GM18526 (cell line): ENCODE measurements around the gene KCNQ1.

Experiments
- POLR2A ChIP-seq: IDR thresholded peaks from 3 replicates; pipeline ENCODE4 v1.6.1; 2011; ENCODE audit not compliant: insufficient read length; ENCODE audit errors: extremely low read depth

The KCNQ1 gene

DNA sequence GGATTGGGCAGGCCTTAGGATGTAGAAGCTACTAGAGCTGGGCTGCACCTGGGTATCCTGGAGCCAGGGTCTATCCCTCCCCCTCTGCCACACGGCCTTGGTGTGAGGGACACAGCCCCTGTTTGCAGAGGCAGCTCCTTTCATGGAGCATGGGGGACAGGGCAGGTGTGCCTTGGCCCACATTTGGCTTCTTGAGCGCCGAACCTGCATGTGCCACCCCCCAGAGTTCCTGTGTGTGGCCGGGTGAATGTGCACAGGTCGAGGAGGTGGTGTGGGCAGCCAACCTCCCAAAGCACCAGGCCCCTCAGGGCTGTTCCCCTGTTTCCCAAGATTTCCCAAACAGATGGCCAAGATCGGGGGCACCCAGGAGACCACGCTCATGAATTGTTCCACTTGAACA, 262.9 kb downstream of the KCNQ1 start:
- TF ChIP-seq POLR2A = no peak

DNA sequence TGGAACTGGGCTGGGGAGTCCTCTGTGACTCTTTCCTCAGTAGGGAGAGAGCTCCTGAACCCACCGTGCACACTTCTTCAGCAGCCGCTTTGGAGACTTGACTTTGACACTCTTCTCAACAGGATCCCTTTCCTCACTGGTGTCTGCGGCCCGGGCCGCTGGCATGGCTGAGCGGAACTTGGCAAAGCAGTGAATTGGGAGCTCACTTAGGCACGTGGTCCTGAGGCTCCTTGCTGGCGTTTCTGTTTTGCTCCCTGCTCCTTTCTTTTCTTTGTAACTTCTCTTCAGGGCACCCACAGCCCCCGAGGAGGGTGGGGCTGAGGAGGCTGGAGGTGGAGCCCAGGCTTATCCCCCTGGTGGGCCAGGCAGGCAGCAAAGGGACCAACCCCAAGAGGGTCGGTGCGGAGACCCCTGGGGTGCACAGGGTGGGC, 263.4 kb downstream of the KCNQ1 start:
- no peak for TF ChIP-seq POLR2A

DNA sequence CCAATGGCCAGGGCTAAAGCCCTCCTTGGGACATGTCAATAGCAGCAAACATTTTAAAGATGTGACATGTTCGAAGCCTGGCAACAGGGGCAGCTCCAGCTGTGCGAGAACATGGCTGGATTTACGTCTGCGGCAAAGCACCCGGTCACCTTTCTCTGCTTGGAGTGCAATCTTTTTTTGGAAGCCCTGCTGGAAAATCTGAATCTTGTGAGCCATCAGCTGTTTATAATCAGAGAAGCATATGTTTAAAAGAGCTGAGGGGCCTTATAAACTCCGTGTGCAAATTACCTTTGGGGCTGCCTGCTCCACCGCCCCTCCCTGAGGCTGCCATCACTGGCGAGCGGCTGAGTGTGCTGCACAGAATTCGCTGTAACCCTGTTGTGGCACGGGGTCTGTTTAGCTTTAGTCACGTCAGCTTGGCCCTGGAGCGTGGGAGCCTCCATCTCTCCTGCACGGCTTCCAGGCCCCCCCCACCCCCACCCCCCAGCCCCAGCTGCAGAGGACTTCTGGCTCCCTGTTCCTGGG, 264.0 kb downstream of the KCNQ1 start:
- TF ChIP-seq POLR2A = no peak

DNA sequence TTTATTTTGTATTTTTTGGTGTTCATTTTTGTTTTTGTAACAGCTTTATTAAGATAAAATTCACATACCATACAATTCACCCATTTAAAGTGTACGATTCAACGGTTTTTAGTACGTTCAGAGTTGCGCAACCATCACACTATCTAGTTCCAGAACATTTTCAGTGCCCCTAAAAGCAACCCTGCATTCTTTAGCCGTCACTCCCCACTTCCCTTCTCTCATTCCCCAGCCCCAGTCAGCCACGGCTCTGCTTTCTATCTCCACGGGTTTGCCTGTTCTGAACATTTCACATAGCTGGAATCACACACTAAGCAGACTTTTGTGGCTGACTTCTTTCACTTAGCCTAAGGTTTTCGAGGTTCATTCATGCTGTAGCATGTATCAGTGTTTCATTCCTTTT, 264.6 kb downstream of the KCNQ1 start:
- TF ChIP-seq POLR2A = no peak

DNA sequence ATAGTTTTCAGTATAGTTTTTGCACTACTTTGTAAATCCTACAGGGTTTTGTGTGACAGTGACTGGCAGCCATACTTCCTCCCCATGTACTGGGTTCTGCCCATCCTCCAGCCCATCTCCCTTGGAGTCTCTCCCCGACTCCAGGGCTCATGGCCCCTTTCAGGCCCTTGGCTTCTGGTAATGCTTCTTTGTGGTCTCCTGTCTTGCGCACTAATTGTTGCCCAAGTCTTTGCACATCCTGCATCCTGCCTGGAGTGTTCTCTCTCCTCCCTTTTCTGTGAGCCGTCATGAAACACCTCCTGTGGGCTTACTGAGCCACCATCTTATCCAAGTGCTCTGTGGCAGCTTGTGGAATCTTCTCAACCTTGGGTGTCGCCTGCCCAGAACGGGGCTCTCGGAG, 266.4 kb downstream of the KCNQ1 start:
- no peak for TF ChIP-seq POLR2A

DNA sequence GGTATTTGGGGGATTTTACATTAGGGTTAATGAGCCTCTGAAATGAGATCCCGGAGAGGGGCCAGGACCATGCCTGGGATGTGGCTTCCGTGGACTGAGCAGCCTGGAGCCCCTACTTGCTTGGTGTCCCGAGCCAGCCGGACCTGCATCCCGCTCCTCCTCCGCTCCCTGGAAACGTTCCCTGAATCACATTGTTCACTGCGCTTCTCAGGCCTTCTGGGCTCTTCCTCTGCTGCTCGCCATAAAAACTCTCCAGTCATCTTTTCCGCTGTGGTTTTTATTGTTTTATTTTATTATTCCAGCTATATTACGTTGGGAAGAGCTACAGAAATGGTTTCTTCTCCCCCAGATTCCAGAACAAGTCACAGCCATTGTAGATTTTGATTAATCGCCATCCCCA, 268.3 kb downstream of the KCNQ1 start:
- TF ChIP-seq POLR2A = no peak

DNA sequence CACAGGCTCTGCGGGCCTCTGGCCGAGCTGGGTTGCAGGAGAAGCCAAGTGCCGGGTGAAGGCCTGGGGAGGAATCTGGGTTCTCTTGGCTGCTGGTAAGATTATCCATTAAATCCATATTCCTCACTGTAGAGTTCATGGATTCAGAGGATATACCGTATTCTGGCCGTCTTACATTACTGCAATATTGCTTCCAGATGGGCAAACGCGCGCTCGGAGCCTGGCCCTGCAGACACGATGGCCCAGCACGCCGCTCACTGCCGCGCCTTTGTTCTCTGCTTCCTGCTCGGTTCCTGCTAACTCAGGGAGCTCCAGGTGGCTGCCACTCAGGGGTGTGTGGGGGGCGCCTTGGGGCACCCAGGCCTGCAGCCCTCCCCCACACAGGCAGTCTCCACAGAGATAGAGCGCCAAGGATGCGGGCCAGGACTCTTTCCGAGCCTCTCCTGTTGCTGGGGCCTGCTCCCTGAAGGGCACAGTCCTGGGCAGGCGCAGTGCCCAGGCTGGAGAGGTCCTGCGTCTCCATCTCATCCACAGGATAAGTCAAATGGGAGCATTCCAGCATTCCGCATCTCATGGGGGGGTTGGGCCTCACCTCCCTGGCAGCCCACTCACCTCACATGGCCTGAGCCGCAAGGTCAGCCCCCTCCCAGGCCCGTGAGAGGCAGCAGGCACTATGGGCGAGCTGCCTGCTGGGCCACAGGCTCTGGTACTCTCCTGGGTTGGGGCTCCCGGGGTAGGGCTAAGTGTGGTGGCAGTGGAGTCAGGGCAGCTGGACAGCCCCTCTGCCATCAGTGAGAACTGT, 269.1 kb downstream of the KCNQ1 start:
- TF ChIP-seq POLR2A = no peak

DNA sequence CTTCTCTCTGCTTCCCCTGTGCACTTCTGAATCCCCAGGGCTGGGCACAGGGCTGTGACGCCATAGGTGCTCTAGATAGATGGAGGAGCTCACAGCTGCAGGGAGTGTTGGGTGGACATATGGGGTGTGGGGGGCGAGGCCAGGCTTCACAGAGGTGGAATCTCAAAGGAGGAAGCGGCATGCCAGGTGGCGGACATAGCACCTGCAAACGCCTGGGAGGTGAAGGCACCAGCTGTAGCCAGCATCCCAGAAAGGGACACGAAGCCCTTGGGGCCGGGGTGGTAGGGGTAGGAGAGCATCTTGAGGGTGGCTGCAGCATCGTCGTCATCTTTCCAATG, 269.6 kb downstream of the KCNQ1 start:
- no peak for TF ChIP-seq POLR2A

DNA sequence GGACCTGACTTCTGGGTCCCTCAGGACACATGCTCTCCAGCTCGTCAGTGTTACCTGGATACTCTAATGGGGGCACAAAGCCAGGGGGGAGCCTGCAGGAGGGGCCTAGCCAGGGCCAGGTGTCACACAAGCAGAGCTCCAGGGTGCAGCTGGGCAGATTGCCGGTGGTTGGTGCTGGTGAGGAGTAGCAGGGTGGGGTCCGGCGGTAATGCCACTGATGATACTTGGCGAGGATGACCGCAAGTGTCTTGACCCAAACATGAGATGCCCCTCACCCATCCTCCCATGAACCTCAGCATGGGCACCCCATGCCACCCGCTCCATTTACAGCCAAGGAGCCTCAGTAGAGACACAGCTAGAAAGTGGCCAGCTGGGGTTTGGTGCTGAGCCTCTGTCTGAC, 270.1 kb downstream of the KCNQ1 start:
- TF ChIP-seq POLR2A = no peak

DNA sequence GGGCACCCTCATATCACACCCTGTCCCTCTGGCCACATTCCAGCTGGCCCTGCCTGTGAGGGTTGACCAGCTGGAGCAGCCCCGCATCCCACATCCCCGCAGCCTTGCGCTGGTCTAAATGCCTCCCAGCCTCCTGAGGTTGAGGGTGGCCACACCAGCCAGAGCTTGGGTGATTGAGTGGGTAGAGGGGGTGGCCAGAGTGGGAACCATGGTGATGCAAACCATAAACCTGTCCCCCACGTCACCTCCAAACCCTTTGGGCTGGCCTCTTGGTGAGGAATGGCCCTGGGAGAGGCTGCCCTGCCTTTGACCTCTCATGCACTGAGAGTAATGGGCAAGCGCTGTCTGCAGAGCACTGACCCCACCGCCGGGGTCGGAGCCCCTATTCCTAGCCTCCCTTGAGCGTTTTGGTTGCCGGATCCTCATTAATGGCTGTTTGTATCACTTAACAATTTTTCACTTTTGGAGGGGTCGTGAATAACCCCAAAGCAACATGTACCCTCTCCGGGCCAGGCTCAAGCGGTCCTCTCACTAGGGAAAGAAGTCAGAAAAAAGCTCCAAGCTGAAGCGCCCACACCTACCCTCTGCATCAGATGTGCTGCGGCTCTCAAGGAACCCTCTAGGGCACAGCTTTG, 271.0 kb downstream of the KCNQ1 start:
- no peak for TF ChIP-seq POLR2A

DNA sequence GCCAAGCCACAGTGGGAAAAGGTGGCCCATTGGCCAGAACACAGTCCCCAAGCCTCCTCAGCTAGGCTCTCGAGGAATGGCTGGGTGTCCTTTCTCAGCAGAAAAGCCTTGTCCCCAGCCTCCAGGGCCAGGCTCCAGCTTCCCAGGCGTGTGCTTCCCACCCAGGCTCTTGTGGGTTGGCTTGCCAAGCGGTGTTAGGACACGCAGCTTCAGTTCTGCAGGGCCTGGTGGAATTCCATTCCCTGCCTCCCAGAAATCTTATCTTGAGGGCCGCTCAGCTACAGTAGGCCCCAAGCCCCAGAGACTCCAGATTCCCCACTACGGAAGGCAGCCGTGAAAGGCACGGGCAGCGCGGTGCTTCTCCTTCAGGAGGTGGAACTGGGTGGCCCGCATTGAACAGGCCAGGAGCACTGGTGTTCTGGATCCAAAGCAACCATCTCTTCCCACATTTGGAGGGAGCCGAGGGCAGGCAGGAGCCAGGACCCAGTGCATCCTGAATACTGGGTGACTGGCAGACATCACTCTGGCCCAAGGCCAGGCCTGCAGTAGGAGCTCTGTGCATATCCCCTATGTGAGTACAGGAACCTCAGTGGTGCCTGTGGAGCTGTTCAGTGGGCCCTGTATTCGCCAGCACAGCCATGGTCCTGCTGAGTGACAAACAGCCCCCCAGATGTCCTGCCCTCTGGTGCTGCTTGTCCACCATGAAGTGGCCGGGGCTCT, 271.7 kb downstream of the KCNQ1 start:
- TF ChIP-seq POLR2A = no peak

DNA sequence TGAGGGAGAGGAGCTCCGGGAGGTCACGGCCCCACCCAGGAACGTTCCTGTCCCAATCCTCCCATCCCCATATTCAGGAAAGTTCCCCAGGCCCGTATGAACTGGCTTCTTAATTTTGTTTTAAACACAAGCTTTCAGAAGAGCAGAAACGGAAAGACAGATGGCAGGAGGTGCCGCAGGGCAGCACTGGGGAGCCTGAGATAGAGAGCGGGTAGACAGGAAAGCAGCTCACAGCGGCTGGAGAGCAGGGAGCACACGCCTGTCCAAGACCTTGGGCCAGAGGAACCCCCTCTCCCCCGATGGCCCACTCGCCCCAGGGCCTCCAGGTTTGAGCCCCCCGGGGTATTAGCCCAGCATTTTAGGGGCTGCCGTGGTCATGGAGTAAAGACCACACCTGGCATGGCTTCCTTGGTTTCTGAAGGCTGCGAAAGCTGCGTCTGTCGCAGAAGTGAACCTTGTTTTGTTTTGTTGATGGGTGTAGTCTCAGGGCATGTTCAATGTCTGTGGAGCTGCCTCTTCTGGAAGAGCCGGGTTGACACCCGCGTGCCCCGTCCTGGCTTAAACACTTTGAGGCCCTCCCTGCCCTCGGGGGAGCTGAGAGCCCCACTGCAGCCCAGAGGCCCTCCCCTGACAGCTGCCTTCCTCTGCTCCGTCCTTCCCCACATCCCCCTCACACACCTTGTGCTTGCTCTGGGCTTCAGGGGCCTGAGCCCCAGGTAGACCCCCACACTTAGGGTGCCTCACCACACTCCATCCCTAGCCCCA, 272.9 kb downstream of the KCNQ1 start:
- TF ChIP-seq POLR2A = no peak

DNA sequence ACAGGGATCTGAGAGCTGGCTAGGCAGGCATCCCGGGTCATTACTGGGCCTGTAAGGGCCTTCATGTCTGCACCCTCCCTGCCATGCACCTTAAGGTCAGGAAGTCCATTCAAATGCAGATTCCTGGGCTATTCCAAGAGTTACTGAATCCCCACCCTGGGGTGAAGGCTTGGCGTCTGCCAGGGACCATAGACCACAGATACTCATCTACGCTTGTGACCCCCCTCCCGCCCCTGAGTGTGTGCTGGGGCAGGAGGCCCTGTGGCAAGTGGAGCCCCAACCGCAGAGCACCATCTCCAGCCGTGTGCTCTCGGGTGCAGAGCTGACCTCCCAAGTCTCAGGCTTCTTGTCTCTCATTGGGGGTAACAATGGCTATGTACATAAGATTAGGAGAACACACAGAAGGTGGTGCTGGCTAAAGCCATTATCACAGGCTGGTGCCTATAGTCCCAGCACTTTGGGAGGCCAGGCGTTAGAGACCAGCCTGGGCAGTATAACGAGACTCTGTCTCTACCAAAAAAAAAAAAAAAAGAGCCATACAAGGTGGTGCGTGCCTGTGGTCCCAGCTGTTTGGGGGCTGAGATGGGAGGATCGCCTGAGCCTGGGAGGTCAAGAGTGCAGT, 274.1 kb downstream of the KCNQ1 start:
- TF ChIP-seq POLR2A = no peak

DNA sequence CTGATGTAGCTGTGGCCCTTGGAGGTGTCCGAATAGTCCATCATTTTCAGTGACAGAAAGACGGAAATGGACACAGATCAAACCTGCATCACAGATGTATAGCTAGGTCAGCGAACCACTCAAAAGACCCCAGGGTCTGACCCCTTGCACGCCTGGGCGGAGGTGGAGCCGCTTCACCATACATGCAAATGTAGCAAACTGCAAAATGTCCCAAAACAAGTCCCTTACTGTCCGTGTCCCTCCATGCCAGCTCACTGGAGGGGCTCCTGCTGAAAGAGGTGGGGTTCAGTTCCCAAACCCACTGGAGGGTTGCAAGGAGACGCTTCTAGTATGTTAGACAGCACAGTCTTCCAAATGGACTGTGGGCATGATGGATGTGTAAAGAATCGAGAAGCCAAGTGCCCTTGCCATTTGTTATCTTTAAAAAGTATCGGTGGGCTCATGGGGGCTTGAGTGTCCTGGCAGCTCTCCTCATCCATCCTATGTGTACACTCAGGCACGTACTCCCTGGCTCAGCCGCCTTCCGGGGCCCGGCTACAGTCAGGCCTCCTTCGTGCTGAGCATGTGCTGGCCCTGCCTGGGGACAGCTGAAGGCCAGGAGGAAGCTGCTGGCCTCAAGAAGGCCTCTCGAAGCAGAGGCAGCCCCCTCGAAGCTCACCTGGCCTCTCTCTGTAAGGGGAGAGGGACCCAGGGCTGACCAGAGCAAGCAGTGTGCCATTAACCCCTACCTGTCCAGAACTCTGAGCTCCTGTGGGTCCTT, 275.2 kb downstream of the KCNQ1 start:
- no peak for TF ChIP-seq POLR2A

DNA sequence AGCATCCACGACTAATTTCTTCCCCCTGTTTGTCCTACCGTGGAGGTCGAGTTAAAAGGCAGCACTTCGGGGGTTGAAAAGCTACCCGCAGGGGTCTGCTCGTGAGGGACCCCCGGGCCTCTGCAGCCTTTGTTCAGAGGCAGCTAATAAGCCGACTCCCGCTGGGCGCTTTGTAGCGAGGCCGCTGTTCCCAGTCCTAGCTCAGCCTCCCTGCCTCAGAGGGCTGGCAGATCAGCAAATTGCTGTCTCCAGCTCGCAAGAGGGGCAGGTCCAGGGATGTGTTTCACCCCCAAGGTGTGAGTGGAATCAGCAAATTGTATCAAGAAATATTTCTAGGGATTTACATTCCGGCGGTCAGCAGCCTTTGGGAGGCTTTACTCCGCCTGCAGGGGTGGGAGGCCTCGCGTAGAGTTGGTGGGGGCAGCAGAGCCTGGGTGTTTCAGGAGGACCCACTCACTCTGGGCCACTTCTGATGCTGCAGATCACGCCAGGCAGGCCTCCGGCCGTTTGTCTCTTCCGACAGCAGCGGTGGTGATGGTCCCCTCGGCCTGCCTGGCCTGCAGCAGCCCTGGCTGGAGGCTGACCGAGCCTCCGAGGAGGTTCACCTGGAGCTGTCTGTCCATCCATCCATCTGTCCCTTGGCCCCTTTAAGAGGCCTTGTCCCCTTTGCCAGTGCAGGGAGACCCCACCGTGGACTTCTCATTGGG, 276.6 kb downstream of the KCNQ1 start:
- TF ChIP-seq POLR2A = no peak
